CD8-positive, alpha-beta memory T cell (primary cell): ENCODE measurements around the gene LRP10. TPM values are rescaled to one million over a fixed set of nuclear protein-coding genes. Genes with fewer than 3 reads are reported as not detected.

ENCODE experiments used
- CTCF ChIA-PET: fragments of 350-600 bp; sonication (Branson Sonifier 250); formaldehyde crosslinking; loops from one replicate; lab custom pipeline; 2021; ENCODE audit warnings: antibody characterized with exemption; lab: Charles Lee
- POLR2A ChIA-PET: fragments of 350-600 bp; sonication (Branson Sonifier 250); formaldehyde crosslinking; loops from one replicate; lab custom pipeline; 2021; ENCODE audit warnings: antibody characterized with exemption; lab: Charles Lee
- DNase-seq, 5 donors: peaks; one replicate each; pipeline versions ENCODE4 v3.0.0 to v3.0.0-alpha.2; 2020 to 2022; ENCODE audit warnings: mixed read lengths in 1 of 5
- H3K27ac ChIP-seq: one replicate; pipeline ENCODE4 v1.7.0; 2013; ENCODE audit warnings: low read depth, mild to moderate bottlenecking, low read length, moderate library complexity
- H3K27me3 ChIP-seq: 2 replicates; pipeline ENCODE4 v1.7.0; 2013; ENCODE audit warnings: low read length, mild to moderate bottlenecking; ENCODE audit not compliant: insufficient read depth, poor library complexity, severe bottlenecking
- H3K36me3 ChIP-seq: 2 replicates; pipeline ENCODE4 v1.7.0; 2013; ENCODE audit warnings: mild to moderate bottlenecking, low read length, moderate library complexity; ENCODE audit not compliant: insufficient read depth
- H3K4me1 ChIP-seq: 2 replicates; pipeline ENCODE4 v1.7.0; 2013; ENCODE audit warnings: mild to moderate bottlenecking, low read length, moderate library complexity; ENCODE audit not compliant: insufficient read depth
- H3K4me3 ChIP-seq: 2 replicates; pipeline ENCODE4 v1.7.0; 2013; ENCODE audit warnings: mild to moderate bottlenecking, low read length
- H3K9me3 ChIP-seq: 2 replicates; pipeline ENCODE4 v1.7.0; 2013; ENCODE audit warnings: mild to moderate bottlenecking, low read length
- H3K27ac Mint-ChIP-seq, 8 donors: one replicate each; pipeline ENCODE4 v1.8.0; 2020 to 2021; ENCODE audit warnings: mixed read lengths in 8 of 8, mild to moderate bottlenecking in 6 of 8, inconsistent platforms in 3 of 8, moderate library complexity in 3 of 8
- H3K27me3 Mint-ChIP-seq, 2 donors: one replicate each; pipeline ENCODE4 v1.8.0; 2020 to 2021; ENCODE audit warnings: mixed read lengths in 2 of 2, mild to moderate bottlenecking in 1 of 2, moderate library complexity in 1 of 2
- H3K36me3 Mint-ChIP-seq, 3 donors: one replicate each; pipeline ENCODE4 v1.8.0; 2020 to 2021; ENCODE audit warnings: mixed read lengths in 3 of 3, inconsistent platforms in 1 of 3, mild to moderate bottlenecking in 1 of 3
- H3K4me1 Mint-ChIP-seq, 3 donors: one replicate each; pipeline ENCODE4 v1.8.0; 2020 to 2021; ENCODE audit warnings: mixed read lengths in 3 of 3, inconsistent platforms in 1 of 3, mild to moderate bottlenecking in 1 of 3
- H3K4me3 Mint-ChIP-seq, 7 donors: one replicate each; pipeline ENCODE4 v1.8.0; 2020 to 2021; ENCODE audit warnings: mixed read lengths in 7 of 7, mild to moderate bottlenecking in 6 of 7, moderate library complexity in 4 of 7, inconsistent platforms in 2 of 7
- H3K9me3 Mint-ChIP-seq, 5 donors: one replicate each; pipeline ENCODE4 v1.8.0; 2020 to 2022; ENCODE audit warnings: mixed read lengths in 5 of 5, mild to moderate bottlenecking in 3 of 5, moderate library complexity in 2 of 5, inconsistent platforms in 1 of 5
- polyA plus RNA-seq: library from polyadenylated mRNA; unstranded; fragments of 300-500 nt; fragmentation: Illumina TruSeq; gene quantifications from one replicate; pipeline ENCODE4 v1.2.3, GENCODE V29; 2021
- total RNA-seq, 2 experiments: library from RNA; stranded (reverse); gene quantifications; one replicate each; pipeline ENCODE4 v1.2.3, GENCODE V29; 2021

Gene LRP10
- total and polyA plus RNA-seq, 3 experiments from 2014 or later = 33.4 to 105 (median 38.1) TPM

DNA sequence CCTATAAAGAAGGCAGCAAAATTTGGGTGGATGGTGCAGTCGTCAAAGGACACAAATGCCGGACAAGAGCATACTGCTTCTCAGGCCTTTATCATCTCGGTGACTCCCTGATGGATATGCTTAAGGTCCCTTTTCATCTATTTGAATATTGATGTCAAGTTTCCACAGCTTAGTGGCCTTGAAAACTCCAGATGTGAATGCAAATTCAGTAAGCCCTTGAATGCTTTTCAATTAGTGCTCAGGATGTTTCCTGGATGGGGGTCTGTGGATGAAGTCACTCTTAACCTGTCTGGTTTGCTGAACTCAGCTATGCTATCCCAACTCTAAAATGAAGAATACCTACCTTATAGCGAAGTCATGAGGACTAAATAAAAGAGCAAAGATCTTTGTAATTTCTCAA, 22.2 kb downstream of the LRP10 start:
- DNase-seq = no peak
- Histone ChIP-seq H3K9me3 (no peaks in the 10 kb centered on the region), H3K4me1 (peaks cover 17% of the 10 kb centered on the region), H3K27me3 (no peaks in the 10 kb centered on the region), H3K4me3 (no peak overlapping the region), H3K36me3 (no peaks in the 10 kb centered on the region), H3K27ac (no peak overlapping the region)
- Mint-ChIP-seq H3K4me3 (no peak overlapping the region), H3K36me3 (peaks cover 0 to 12% (median 2%) of the 10 kb centered on the region in 3 donors), H3K4me1 (peaks cover 0 to 12% (median 7%) of the 10 kb centered on the region in 3 donors), H3K27ac (peak overlapping the region in 1 of 8 donors; percentile 61), H3K27me3 (no peaks in the 10 kb centered on the region), H3K9me3 (no peaks in the 10 kb centered on the region)
- POLR2A ChIA-PET = no interaction called here
- CTCF ChIA-PET = interaction anchor here (1.1 kb wide), 1 partner anchor 21 kb away, joined by 3 read pairs; no protein-coding TSS in a partner anchor

DNA sequence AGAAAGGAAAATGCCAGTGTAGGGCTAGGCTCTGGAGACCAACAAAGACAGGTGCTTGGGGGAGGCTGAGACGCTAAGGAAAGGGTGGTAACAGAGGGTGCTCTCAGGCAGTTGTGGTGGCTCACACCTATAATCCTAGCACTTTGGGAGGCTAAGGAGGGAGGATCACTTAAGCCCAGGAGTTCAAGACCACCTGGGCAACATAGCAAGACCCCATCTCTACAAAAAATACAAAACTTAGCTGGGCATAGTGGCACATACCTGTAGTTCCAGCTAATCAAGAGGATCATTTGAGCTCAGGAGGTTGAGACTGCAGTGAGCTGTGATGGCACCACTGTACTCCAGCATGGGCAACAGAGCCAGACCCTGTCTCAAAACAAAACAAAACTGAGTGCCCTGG, 23.9 kb downstream of the LRP10 start:
- CTCF ChIA-PET = interaction anchor here (1.0 to 2.5 kb wide), 8 partner anchors 10 to 325 kb away, joined by 3 to 15 read pairs (median 4); partner anchors contain the start of gene LRP10
- no peak overlapping the region for H3K27ac ChIP-seq
- H3K27ac Mint-ChIP-seq = peak overlapping the region in 2 of 8 donors; percentile 29 to 61
- no peaks in the 10 kb centered on the region for H3K9me3 Mint-ChIP-seq
- H3K36me3 ChIP-seq = no peaks in the 10 kb centered on the region
- H3K4me1 Mint-ChIP-seq = peaks cover 3 to 5% (median 4%) of the 10 kb centered on the region in 3 donors
- no peaks in the 10 kb centered on the region for H3K27me3 ChIP-seq
- DNase-seq = no peak
- no peak overlapping the region for H3K4me3 Mint-ChIP-seq
- no peaks in the 10 kb centered on the region for H3K27me3 Mint-ChIP-seq
- peaks cover 5% of the 10 kb centered on the region for H3K4me1 ChIP-seq
- peaks cover 0 to 14% (median 3%) of the 10 kb centered on the region in 3 donors for H3K36me3 Mint-ChIP-seq
- H3K4me3 ChIP-seq = no peak overlapping the region
- no peaks in the 10 kb centered on the region for H3K9me3 ChIP-seq
- POLR2A ChIA-PET = interaction anchor here (0.5 kb wide), 1 partner anchor 32 kb away, joined by 4 read pairs; no protein-coding TSS in a partner anchor

DNA sequence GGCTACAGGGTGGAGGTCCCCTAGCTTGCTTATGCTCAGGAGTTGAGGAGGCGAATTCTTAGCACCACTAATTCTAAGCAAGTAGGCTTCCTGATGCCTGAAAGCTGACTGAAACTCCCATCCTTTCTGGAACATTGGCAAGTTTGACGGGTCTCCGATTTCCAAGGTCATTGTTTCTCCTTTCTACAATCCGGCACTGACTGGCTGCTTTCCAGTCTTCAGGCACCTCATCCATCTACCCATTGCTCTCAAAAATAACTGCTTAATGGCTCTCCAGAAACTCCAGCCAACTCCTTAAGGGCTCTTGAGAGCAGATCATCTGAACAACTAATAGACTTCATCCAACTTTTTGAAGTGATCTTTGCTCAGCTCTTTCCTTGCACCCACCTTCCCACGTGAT, 24.8 kb downstream of the LRP10 start:
- no peaks in the 10 kb centered on the region for H3K27me3 ChIP-seq
- H3K4me3 ChIP-seq = no peak overlapping the region
- H3K9me3 Mint-ChIP-seq = no peaks in the 10 kb centered on the region
- no peak overlapping the region for H3K4me3 Mint-ChIP-seq
- DNase-seq = no peak
- peaks cover 7% of the 10 kb centered on the region for H3K4me1 ChIP-seq
- peak overlapping the region in 3 of 8 donors; percentile 11 to 30 (median 29) for H3K27ac Mint-ChIP-seq
- H3K27ac ChIP-seq = no peak overlapping the region
- CTCF ChIA-PET = interaction anchor here (1.0 to 2.5 kb wide), 9 partner anchors 11 to 339 kb away, joined by 3 to 15 read pairs (median 4); partner anchors contain the start of gene LRP10
- POLR2A ChIA-PET = no interaction called here
- peaks cover 5 to 10% (median 5%) of the 10 kb centered on the region in 3 donors for H3K4me1 Mint-ChIP-seq
- H3K36me3 Mint-ChIP-seq = peaks cover 0 to 21% (median 3%) of the 10 kb centered on the region in 3 donors
- H3K36me3 ChIP-seq = peaks cover 4% of the 10 kb centered on the region
- no peaks in the 10 kb centered on the region for H3K27me3 Mint-ChIP-seq
- no peaks in the 10 kb centered on the region for H3K9me3 ChIP-seq

DNA sequence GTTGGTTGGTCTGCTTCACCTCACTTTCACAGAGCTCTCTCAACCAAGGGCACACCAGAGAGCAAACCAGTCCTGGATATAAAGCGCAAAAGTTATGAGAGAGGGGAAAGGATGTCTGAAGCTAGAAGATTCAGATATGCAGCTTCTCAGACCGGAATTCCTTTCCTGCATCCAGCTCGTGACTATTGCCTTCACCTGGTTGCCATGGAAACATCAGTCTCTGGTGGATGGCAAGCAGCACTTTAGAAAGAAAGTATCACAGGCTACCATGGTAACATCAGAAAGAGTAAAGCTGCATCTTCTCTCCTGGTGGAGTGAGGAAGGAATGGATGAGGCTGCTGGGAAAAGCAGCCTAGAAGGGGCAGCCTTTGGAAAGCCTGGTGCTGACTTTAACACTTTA, 25.2 kb downstream of the LRP10 start:
- Histone ChIP-seq H3K9me3 (no peaks in the 10 kb centered on the region), H3K4me1 (peaks cover 7% of the 10 kb centered on the region), H3K27me3 (no peaks in the 10 kb centered on the region), H3K27ac (no peak overlapping the region), H3K36me3 (peaks cover 8% of the 10 kb centered on the region), H3K4me3 (no peak overlapping the region)
- CTCF ChIA-PET = interaction anchor here (1.0 to 2.5 kb wide), 7 partner anchors 11 to 340 kb away, joined by 3 to 15 read pairs (median 5); partner anchors contain the start of gene LRP10
- Mint-ChIP-seq H3K27me3 (no peaks in the 10 kb centered on the region), H3K27ac (peak overlapping the region in 2 of 8 donors; percentile 29 to 30), H3K4me1 (peaks cover 5 to 10% (median 5%) of the 10 kb centered on the region in 3 donors), H3K4me3 (no peak overlapping the region), H3K9me3 (no peaks in the 10 kb centered on the region), H3K36me3 (peaks cover 0 to 25% (median 3%) of the 10 kb centered on the region in 3 donors)
- no peak for DNase-seq
- POLR2A ChIA-PET = no interaction called here

DNA sequence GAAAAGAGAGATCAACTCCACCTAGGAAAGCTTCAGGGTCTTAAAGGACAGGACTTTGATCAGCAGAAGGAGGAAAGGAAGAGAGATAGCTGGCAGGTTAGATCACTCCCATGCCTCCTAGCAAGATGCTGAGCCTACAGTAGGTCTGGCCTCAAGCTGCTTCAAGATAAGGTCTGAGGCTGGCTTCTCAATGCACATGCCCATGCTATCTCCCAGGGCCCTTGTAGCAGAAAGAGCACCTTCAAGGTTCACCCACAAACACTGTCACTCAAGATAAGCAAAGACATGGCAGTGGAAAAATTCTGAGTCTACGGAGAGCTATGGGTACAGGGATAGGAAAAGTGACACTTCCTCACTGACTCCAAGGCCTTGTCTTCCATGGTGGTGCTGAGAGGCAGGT, 25.8 kb downstream of the LRP10 start:
- Mint-ChIP-seq H3K4me1 (peaks cover 5 to 10% (median 5%) of the 10 kb centered on the region in 3 donors), H3K27ac (peak overlapping the region in 2 of 8 donors; percentile 32 to 36), H3K9me3 (no peaks in the 10 kb centered on the region), H3K36me3 (peaks cover 0 to 30% (median 7%) of the 10 kb centered on the region in 3 donors), H3K4me3 (no peak overlapping the region), H3K27me3 (no peaks in the 10 kb centered on the region)
- H3K27me3 ChIP-seq = no peaks in the 10 kb centered on the region
- no peak overlapping the region for H3K27ac ChIP-seq
- DNase-seq = no peak
- POLR2A ChIA-PET = no interaction called here
- H3K4me1 ChIP-seq = peaks cover 7% of the 10 kb centered on the region
- no peaks in the 10 kb centered on the region for H3K9me3 ChIP-seq
- H3K36me3 ChIP-seq = peaks cover 14% of the 10 kb centered on the region
- H3K4me3 ChIP-seq = no peak overlapping the region
- CTCF ChIA-PET = interaction anchor here (1.9 to 2.5 kb wide), 4 partner anchors 25 to 74 kb away, joined by 5 to 15 read pairs (median 11); partner anchors contain the start of gene LRP10

DNA sequence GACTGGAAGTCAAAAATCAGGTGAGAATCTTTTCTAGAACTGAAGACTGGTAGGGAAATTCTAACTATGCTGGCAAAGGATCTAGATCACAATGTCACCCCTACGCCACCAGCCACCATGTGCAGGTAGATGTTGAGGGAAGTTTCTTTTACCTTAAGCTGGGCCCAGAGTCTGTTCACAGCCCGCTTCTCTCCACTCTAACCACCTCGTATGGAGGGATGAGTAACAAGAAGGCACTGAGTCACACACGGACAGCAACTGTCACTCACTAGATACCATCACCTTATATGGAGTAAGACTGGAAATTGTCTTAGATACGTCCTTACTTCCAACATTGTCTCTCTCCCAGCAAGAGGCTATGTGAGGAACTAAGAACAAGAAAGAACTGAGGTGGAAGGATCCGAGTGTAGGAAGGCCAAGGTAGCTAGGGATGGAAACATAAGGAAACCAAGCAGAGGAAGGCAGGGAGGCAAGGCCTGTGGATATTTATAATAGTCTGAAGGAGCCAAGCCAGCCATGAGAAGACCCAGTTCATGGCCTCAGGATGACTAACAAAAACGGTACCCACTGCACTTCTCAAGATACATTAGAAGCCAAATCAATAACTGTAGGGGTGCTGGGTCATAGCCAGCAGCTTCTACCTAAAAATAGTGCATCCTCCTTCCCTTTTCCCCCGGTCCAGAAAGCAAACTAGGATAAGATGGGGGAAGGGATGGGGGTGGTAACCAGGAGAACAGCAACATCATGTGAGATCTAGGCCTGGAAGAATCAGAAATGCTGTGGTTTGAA, 27.0 kb downstream of the LRP10 start:
- H3K4me1 ChIP-seq = peaks cover 7% of the 10 kb centered on the region
- Mint-ChIP-seq H3K27me3 (no peaks in the 10 kb centered on the region), H3K27ac (peak overlapping the region in 2 of 8 donors; percentile 40 to 46), H3K36me3 (peaks cover 0 to 35% (median 8%) of the 10 kb centered on the region in 3 donors), H3K4me1 (peaks cover 5 to 10% (median 5%) of the 10 kb centered on the region in 3 donors), H3K4me3 (no peak overlapping the region), H3K9me3 (no peaks in the 10 kb centered on the region)
- H3K27ac ChIP-seq = peak overlapping the region; percentile 26
- no peaks in the 10 kb centered on the region for H3K9me3 ChIP-seq
- no peak overlapping the region for H3K4me3 ChIP-seq
- ChIA-PET CTCF (interaction anchor here (2.3 to 6.4 kb wide), 4 partner anchors 11 to 328 kb away, joined by 14 to 70 read pairs (median 32); partner anchors contain the start of gene REM2), POLR2A (no interaction called here)
- peaks cover 22% of the 10 kb centered on the region for H3K36me3 ChIP-seq
- no peak for DNase-seq
- no peaks in the 10 kb centered on the region for H3K27me3 ChIP-seq

DNA sequence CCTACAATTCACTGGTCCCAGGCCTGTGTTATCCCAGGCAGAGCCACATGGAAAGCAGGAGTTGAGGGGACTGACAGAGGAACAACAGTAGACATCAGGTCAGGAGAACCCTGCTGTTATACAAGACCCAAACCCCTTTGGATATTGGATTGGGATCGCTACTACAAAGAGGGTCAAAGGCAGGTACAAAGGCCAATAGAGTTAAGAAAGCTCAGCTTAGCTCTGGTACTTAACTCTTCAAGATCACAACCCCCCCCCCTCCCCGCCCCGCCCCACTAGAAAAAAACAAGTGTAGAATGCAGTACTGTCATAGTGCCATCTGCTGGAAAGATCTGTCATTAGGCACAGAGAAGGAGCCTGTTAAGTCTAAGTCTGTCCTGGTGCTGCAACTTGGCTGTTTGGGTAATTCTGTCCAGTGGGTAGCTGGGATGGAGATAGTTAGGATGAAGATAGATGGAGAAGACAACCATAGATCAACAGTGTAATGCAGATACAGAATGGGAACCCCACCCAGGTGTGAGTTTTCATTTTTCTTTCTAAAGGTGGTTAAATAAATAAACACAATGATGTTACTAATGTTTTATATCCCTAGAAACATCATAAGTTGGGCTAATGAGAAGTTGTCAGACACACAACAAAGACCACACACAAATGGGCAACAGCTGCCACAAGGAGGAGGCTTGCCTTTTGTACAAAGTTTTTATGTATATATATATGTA, 28.7 kb downstream of the LRP10 start:
- no peak overlapping the region for H3K4me3 ChIP-seq
- POLR2A ChIA-PET = interaction anchor here (0.6 to 1.0 kb wide), 3 partner anchors 85 to 906 kb away, joined by 3 to 5 read pairs (median 3); no protein-coding TSS in a partner anchor
- CTCF ChIA-PET = interaction anchor here (0.6 to 6.4 kb wide), 19 partner anchors 12 to 344 kb away, joined by 3 to 70 read pairs (median 4); partner anchors contain the start of genes LRP10, RBM23 and REM2
- peaks cover 40% of the 10 kb centered on the region for H3K36me3 ChIP-seq
- H3K4me1 Mint-ChIP-seq = peaks cover 5 to 10% (median 5%) of the 10 kb centered on the region in 3 donors
- no peaks in the 10 kb centered on the region for H3K9me3 ChIP-seq
- peaks cover 12 to 50% (median 19%) of the 10 kb centered on the region in 3 donors for H3K36me3 Mint-ChIP-seq
- peak overlapping the region in 6 of 8 donors; percentile 0 to 65 (median 26) for H3K27ac Mint-ChIP-seq
- H3K4me1 ChIP-seq = peaks cover 7% of the 10 kb centered on the region
- H3K27me3 ChIP-seq = no peaks in the 10 kb centered on the region
- H3K9me3 Mint-ChIP-seq = no peaks in the 10 kb centered on the region
- DNase-seq = peak in 2 of 5 donors; percentile 49 to 57
- no peak overlapping the region for H3K4me3 Mint-ChIP-seq
- H3K27ac ChIP-seq = no peak overlapping the region
- H3K27me3 Mint-ChIP-seq = no peaks in the 10 kb centered on the region
